Stimulated activated CD8-positive, alpha-beta memory T cell treated with anti-CD3 and anti-CD28 coated beads, Interleukin-7, amount 100 ng/mL, for 4 hours (primary cell): ENCODE results near the gene TRIM44.
A peak's percentile ranks its signal among the peaks of the same experiment; 100 is the strongest.

Source experiments
- DNase-seq, 2 donors: peaks; one replicate each; pipeline ENCODE4 v3.0.0-alpha.2; 2020; ENCODE audit warnings: low read depth in 2 of 2

Gene TRIM44

DNA sequence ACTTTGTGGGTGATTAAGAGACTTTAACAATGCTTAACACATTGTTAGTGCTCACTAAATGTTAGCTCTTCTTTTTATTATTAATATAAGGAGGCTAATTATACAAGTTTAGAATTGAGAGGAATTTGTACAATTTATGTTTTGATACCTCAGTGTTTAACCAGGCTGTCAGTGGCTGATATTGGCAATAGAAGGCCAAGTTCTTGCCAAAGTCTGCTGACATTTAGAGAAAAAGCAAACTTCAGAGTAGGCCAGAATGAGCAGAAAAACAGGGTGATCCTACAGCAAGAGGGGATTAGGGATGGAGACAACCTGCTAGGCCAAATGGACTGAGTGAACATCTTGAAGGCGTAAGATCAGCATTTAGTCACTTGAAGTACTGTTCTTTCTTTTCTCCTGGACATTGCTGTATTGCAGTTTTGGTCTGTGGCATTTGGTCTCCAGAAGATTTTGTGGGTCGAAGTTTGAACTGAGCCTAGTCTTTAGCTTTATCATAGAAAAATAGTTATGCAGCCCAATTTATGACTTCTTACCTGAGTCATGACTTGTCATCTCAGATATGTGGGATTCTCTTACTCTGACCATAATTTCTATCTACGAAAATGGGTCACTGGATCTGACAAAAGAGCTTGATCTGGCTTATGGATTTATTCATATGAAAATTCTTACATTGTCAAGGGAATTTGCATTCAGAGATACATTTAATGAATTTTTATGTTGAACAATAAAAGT is 9.0 kb downstream of the TRIM44 start:
- no peak for DNase-seq

DNA sequence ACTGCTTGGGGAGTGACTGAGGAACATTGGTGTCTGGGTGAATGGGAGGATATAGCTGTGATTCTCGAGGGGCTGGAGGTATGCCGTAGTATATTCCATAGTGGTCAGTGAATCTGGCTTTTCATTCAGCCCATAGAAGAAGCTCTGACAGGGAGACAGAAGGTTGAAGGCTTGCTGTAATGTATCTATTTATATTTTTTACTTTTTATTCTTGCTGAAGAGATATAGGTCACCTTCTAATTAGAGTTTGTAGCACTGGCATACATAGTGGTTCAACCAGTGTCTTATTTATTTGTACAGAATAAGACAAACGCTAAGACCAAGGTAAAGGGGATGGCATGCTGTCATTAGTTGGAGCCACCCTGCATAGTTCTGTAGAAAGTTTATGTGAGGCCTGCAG is 10.0 kb downstream of the TRIM44 start:
- no peak for DNase-seq

DNA sequence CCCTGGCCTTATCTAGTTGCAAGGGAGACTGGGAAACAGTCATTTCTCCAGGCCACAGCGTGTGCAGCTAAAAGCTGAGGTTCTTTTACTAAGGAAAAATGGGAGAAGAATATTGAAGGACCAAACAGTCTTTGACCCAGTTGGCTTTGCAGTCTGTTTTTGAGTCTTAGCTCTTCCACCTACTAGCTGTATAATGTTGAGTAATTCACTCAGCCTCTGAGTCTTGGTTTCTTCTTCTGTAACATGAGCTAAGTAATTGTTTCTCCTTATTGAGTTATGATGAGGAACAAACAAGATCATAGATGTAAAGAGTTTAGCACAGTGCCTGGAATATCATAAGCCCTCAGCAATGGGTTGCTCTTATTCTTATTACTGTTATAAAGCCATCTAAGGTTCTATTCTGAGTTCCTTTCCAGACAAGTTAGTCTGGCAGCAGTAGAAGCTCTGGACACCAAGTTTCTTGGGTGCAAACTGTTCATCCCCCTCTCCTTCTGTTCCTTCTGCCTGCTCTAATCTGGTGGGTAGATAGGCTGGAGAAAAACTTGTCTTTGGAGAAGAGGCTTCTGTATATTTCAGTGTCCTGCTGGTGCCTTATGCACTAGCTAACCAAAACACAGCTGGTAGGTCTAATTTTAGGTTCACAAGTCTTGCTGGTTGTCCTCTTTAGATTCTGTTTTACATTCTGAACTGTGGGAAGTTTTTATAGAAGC is 13.5 kb downstream of the TRIM44 start:
- no peak for DNase-seq

DNA sequence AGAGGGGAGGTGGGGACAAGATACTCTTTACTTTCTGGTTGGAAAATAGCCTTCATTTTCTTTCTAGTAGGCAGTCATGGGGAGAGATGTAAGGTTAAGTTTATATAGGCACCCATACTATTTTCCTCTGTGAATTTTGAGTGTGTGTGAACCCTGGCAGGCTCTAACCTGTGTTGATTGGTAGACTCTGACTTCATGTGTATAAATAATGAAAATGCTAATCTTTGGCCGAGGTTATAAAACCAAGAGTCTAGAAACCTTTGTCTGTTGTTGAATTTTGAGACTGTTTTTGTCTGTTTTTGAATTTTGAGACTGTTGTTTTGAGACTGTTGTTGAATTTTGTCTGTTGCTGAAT is 14.0 kb downstream of the TRIM44 start:
- no peak for DNase-seq

DNA sequence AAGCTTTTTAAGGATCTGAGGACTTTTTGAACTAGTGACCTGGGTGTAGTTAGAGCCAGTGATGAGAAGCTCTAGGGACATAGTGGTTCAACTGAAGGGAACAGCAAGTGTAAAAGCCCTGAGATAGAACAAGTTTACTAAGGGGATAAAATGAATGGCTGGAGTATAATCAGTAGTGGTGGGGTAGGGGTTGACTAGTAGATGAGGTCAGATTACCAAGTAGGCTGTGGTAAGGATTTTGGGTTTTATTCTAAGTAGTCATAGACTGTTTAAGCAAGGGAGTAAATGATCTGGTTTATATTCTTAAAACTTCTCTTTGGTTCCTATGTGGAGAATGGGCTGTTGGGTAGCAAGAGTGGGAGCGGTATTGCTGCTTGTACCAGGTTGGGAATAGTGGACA is 15.3 kb downstream of the TRIM44 start:
- no peak for DNase-seq

DNA sequence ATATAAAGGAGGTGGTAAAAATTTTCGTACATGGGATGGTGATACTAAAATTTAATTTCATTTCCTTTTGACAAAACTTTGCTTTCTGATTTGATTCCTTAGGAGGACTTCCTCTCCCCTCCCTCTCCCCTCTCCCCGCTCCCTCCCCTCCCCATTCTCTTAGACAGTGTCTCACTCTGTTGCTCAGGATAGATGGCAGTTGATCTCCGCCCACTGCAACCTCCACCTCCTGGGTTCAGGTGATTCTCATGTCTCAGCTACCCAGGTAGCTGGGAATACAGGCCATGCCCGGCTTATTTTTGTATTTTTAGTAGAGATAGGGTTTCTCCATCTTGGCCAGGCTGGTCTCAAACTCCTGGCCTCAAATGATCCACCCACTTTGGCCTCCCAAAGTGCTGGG is 15.9 kb downstream of the TRIM44 start:
- DNase-seq, result no peak

DNA sequence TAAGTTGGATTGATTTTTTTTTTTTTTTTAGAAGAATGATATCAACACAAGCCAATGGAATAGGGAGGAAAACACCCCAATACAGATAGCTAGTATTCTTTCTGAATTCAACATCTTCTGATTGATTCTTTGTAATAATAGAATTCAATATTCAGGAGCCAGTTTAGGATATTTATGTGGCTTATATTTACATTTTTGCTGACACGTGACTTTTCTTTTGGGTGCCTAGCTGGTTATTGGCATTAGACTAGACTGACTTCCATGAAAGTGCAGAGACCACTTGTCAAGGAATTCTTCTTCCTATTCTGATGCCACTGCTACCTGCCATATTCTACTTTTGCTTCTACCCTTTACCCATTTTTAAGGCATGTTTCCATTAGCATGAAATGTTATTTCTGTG is 16.4 kb downstream of the TRIM44 start:
- DNase-seq, result no peak

DNA sequence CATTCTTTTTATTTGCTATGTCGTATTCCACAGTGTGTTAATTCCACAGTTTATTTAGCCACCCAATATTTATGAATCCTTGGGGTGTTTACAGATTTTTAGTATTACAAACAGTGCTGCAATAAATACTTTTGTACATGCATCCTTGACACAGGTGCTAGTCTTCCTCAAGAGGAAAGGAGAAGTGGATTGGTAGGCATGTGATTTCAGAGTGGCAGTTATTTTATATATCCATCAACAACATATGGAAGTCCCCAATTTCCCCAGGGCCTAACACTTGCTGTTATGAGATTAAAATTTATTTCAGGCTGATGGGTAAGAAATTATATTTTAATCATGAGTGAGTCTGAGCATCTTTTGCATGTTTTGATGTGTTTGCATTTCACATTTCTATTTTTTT is 17.9 kb downstream of the TRIM44 start:
- DNase-seq, result no peak

DNA sequence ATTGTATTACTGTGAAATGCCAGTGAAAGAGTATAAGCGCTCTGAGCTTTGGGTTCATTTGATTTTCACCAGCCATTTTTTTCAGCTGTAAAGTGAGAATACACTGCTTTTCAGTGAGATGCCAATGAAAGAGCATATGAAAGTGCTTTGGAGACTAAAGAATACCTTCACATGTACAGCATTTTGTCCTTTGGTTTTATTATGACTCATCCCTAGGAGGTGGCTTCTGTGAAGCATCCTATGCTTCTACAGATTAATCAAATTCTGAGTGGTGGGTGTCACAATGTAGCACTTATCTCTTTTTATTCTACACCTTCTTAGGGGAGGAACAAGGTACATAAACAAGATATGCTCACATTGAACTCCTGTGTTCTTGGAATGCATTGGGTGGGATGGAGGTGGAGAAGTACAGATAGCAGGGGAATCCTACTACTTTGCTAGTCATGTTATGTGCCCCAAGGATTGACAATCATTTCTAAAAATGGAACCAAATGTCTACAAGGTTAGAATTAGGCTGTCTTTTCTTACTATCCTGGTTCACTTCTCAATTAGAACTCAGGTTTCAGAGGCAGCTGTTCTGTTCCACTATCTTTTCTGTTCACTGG is 18.7 kb downstream of the TRIM44 start:
- no peak for DNase-seq

DNA sequence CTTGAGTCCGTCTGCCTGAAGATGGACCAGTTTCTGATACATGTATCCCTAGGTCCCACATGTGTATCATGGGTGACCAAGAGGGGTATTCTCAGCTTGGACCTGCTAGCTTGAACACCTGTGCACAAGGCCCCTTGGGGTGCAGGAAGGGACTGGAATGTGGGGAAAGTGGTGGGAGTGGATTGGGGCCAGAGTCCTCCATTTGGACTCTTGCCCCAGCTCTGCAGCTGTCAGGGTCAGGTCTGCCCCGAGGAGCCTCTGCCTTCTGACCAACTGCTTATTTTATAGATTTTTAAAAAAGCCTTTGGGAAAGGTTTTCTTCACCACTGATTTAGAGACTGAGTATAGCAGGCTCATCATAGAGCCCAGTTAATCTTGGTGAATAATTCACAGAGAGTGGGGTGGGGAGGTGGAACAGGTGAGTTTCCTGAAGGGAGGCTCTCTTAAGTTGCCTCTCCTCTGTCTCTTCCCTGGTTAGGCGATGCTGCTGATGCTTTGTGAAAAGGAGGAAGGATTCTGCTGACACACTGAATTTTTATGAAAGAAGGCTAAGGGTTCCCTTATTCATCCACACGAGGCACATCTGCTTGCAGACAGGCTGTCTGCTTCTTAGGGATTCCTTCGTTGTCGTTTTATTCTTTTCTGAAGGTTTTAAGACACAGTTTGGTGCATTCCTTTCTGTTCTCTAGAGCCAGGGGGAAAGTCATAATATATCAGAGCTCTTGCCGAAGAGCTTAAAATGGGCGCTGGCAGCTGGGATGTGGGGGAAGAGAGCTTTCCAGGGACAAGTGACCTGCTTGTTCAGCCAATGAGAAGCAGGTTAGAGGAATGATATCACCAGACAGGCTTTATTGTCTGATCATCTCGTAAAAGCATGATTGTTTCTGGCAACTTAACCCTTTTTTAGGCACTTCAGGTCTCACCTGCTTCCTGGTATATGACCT is 19.9 kb downstream of the TRIM44 start:
- DNase-seq, result no peak

DNA sequence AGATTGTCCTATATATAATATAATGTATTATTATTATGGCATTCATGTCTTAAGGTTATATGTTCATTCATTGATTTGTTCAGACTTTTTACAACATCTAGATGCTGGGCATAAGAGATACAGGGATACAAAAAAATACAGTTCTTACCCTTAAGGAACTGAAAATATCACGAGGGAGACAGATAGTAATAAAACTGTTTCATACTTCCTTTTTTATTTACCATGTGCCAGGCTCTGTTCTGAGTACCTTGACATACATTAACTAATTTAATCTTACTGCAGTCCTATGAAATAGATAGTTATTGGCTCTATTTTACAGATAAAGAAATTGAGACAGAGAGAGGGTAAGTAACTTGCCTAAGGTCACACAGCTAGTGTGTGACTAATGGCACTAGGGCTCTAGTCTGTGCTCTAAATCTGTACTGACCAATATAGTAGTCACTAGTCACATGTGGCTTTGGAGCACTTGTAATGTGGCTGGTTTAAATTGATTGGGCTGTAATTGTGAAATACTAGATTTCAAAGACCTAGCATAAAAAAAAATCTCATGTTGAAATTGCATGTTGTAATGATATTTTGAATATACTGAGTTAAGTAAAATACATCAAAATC is 21.3 kb downstream of the TRIM44 start:
- DNase-seq, result no peak

DNA sequence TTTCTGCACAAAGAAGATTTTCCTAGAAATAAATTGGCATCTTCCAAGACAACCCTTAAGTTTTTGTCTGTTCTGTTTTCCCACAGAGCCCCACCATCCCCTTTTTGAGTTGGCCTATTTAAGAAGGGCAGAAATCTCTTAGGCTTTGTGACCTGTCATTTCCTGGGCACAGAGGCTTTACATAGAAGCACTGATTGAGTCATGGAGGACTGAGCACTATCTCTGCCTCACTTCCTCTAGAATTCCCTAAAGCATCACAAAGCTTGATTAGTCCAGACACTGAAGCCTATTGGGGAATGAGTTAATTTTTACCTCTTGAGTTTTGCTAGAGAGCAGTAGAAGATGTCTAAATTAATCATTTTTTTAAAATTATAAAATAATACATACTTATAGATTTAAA is 25.4 kb downstream of the TRIM44 start:
- no peak for DNase-seq

DNA sequence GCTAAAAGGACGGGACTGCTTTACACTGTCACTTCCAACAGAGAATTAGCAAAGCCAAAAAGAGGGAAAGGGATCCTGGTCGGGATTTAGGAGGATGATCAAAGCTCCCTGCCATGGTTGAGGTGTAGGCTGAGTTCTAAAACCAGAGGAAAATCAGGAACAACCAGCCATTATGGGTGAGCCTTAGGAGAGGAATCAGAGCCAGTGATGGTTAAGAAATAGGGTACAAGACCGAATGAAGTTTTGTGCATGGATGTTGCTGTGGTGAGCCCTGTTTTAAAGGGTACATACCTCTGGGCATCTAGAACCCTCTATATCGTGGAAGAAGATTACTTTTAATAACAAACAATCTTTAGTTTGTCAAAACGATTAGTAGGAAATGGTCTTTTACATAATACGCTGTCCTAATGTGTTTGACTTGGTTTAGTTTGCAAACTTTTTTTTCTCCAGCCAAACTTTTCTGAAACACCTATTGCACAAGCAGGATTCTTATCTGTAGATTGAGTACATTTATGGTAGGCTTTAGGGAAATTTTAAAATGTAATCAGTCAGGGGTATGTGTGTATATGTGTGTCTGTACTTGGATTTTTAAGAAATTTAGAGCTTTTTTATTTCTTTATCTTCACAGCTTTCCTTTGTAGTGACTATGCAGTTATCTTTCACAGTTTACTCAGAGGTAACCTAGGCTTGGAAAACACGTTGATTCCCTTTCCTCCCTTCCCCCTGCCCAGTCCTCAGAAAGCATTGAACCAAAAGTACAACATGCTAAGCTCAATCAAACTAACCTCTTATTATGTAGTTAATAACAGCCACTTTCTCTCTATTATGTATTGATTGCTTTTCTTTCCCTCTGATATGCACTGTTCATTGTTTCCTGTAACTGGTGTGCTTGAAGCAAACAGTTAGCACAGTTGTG is 26.8 kb downstream of the TRIM44 start:
- DNase-seq, result no peak

DNA sequence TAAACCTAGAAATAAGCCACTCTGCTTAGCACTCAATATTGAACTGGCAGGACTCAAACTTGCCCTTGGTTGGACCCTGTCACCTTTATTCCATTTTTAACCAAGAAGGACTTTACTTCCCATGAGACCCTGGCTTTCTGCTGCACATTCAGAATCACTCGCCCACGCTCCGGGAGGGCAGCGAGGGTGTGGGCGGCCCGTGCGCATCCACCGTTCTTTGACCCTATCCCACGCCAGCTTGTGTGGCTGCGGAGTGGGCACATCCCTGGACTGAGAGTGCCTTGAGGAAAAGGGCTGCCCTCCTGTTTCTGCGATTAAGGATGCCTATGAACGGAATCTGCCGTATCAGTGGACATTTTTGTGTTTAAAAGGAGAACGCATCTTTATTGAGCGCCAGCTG is 39.6 kb downstream of the TRIM44 start:
- no peak for DNase-seq

DNA sequence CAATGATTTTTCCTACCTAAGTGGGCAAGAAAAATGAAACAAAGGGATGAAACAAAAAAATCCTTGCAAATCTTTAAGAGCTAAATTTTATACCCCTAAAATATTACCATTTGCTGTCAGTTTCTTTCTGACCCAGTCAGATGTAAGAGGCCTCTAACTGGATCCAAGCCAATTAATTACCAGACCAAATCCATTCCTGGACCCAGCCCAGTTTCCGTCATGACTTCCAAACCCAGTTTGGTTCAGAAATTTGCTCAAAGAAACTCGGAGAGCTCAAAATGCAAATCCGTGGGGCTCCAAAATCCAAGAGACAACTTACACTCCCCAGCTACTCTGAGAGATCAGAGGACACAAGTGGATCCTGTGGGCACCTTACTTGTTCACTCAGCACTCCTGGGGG is 46.8 kb downstream of the TRIM44 start:
- DNase-seq, result no peak

DNA sequence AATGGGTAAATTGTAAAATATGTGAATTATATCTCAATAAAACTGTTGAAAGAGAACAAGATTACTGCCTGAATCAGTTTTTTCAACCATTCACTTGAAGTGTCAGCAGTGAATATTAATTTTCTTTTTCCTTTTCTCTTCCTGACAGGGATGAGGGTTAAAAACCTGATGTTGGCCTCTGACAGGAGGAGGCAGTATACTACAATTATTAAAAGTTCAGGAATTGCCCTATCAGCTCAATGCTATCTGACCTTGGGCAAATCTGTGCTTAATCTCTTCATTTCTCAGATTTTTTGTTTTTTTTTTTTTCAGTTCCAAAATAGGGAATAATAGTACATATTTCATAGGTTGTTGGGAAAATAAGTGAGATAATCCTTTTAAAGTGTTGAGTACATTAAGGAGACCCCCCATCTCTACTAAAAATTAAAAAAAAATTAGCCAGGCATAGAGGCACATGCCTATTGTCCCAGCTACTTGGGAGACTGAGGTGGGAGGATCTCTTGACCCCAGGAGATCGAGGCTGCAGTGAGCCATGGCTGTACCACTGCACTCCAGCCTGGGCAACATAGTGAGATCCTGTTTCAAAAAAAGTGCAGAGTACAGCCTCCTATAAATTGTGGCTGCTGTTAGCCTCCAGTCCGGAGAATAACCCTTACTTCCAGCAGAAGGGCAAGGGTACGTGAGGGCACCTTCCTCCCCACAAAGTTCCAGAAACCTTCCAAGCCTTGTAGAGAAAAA is 48.8 kb downstream of the TRIM44 start:
- DNase-seq, result no peak

DNA sequence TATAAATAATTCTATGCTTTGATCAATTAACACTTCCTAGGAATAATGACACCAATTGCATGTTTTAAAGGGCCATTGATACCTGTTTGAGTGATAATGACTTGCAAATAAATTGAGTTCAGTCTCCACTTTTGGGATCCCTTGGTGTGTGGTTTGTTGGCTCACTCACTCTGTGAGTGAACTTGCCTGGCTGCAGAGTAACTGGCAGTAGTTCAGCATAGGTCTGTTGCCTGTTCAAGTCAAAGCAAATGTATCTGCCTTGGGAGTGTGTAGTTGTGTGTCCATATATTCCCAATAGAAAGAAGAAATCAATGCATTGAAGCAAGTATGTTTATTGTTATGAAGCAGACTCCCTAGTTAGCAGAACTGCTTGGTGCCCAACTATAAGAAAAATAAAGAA is 49.3 kb downstream of the TRIM44 start:
- DNase-seq, result no peak

DNA sequence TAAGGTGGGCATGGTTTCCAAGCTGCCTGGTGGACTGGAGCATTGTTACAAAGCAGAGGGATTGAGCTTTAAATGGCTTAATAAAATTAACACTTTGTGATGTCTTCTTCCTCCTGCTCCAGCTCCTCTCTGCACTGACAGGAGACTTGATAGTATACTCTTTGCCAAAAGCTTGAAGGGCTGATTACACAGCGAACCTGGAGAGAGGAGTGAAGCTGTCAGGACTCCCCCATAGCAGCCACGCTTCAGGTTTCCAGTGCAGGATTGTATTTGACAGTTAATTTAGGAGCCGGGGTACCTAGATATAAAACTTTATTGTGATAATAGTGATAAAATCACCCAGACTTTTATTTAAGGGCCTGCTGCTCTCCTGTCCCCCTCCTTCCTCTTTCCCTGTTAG is 50.0 kb downstream of the TRIM44 start:
- no peak for DNase-seq

DNA sequence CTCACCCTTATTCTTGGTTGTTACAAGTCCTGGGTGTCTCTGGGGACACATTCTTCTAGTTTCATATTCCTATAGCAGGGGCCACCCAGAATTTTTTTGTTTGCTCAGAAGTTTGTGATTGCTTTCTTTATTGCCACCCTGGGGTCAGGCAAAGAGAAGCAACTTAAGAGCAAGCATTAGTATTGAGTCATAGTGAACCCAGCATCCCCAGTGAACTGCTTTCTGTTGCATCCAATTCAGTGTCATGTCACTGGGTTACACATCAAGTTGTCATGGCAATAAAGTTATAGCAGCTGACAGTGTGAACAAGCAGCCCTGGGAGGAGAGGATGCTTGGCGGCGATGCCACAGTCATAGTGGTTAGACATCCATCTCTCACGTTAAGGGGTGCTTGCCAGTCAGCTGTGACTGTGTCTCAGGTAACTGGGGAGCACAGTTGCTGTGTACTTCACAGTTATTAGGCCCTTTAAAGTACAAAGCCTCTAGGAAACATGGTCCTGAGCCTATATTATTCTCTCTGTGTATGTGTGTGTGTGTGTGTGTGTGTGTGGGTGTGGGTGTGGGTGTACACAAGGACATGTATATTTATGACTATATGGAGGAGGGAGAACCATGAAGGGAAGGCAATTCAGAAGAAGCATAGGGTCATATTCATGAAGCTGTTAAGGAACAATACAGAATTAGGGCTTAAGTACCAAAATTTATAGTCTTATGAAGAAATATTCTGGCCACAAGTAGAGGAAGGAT is 52.5 kb downstream of the TRIM44 start:
- peak in 1 of 2 donors; percentile 2 for DNase-seq
